Kidney epithelial cell (primary cell): ENCODE results near the gene KATNB1. TPM values are rescaled to one million over a fixed set of nuclear protein-coding genes. Genes with fewer than 3 reads are reported as not detected.
A peak's percentile ranks its signal among the peaks of the same experiment; 100 is the strongest.
"Not testable (repeated sequence)": the region's sequence is repeated elsewhere in the genome, so short reads cannot be mapped to it uniquely, and the experiment has no call there.

Experiments used
- DNase-seq: peaks from one replicate; pipeline ENCODE4 v3.0.0-alpha.2; 2010; ENCODE audit warnings: low read depth
- H3K27me3 ChIP-seq: 2 replicates; pipeline ENCODE4 v1.6.0; 2011; ENCODE audit warnings: low read length; ENCODE audit not compliant: control insufficient read depth, insufficient read depth
- H3K36me3 ChIP-seq: 2 replicates; pipeline ENCODE4 v1.5.1; 2011; ENCODE audit warnings: low read length; ENCODE audit not compliant: control insufficient read depth, insufficient read depth
- H3K4me3 ChIP-seq: 2 replicates; pipeline ENCODE4 v1.5.1; 2011; ENCODE audit warnings: low read depth, mild to moderate bottlenecking, control low read depth, low read length
- total RNA-seq: library from RNA; depleted of rRNA; stranded (reverse); fragments of >200 nt; gene quantifications from 2 replicates; pipeline ENCODE4 v1.2.3, GENCODE V29; 2015
- TF ChIP-seq, protein P1 (sequence below): IDR thresholded peaks from 2 replicates; pipeline ENCODE4 v1.5.1; 2011; ENCODE audit warnings: mild to moderate bottlenecking, moderate library complexity, low read length, control low read depth, inconsistent platforms; ENCODE audit not compliant: insufficient read depth, poor library complexity, severe bottlenecking

The KATNB1 gene
- total RNA-seq, 1 donor from 2014 or later = 26.3 TPM

- Histone ChIP-seq H3K27me3 (peaks cover 14% of the 10 kb centered on the region), H3K4me3 (no peak overlapping the region), H3K36me3 (no peaks in the 10 kb centered on the region)
- no peak for DNase-seq
- TF ChIP-seq, protein P1, sequence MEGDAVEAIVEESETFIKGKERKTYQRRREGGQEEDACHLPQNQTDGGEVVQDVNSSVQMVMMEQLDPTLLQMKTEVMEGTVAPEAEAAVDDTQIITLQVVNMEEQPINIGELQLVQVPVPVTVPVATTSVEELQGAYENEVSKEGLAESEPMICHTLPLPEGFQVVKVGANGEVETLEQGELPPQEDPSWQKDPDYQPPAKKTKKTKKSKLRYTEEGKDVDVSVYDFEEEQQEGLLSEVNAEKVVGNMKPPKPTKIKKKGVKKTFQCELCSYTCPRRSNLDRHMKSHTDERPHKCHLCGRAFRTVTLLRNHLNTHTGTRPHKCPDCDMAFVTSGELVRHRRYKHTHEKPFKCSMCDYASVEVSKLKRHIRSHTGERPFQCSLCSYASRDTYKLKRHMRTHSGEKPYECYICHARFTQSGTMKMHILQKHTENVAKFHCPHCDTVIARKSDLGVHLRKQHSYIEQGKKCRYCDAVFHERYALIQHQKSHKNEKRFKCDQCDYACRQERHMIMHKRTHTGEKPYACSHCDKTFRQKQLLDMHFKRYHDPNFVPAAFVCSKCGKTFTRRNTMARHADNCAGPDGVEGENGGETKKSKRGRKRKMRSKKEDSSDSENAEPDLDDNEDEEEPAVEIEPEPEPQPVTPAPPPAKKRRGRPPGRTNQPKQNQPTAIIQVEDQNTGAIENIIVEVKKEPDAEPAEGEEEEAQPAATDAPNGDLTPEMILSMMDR = no peak
Measured at GRCh38 chr16:57709663-57710062, 25.9 kb upstream of the KATNB1 start.

DNA sequence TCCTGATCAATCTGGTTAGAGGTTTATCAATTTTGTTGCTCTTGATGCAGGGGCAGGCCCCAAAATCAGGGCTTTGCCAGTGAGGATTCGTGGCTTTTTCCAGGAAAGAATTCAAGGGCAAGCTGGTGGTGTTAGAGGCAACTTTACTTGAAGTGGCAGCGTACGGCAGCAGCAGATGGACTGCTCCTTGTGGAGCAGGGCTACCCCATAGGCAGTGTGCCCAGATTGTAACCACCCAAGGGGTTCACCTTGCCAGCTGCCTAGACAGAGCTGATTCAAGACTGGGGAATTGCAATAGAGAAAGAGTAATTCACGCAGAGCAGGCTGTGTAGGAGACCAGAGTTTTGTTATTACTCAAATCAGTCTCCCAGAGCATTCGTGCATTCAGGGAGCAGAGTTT, 24.2 kb upstream of the KATNB1 start:
- peaks cover 14% of the 10 kb centered on the region for H3K27me3 ChIP-seq
- no peak for DNase-seq
- H3K4me3 ChIP-seq = no peak overlapping the region
- H3K36me3 ChIP-seq = no peaks in the 10 kb centered on the region
- TF ChIP-seq, protein P1 = no peak

DNA sequence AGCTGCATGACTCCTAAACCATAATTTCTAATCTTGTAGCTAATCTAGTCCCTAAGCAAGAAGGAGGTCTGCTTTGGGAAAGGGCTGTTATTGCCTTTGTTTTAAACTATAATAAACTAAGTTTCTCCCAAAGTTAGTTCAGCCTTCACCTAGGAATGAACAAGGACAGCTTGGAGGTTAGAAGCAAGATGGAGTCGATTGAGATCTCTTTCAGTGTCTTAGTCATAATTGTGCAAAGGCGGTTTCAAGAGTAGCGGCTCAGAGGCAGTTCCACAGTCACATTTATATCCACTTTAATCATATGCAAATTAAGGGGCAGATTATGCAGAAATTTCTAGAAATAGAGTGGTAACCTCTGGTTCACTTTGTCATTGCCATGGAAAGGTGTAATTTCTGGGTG, 23.6 kb upstream of the KATNB1 start:
- TF ChIP-seq, protein P1 = no peak
- H3K4me3 ChIP-seq = no peak overlapping the region
- H3K36me3 ChIP-seq = no peaks in the 10 kb centered on the region
- peaks cover 14% of the 10 kb centered on the region for H3K27me3 ChIP-seq
- no peak for DNase-seq

DNA sequence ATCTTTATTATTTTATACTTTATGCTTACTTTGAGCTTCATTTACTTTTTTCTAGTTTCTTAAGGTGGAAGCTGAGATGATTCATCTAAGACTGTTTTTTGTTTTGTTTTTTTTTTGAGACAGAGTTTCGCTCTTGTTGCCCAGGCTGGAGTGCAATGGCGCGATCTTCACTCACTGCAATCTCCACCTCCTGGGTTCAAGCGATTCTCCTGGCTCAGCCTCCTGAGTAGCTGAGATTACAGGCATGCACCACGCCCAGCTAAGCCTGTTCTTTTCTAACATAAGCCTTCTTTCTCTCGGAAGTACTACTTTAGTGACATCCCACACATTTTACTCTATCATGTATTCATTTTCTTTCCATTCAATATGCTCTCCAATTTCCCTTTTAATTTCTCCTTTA, 23.0 kb upstream of the KATNB1 start:
- H3K27me3 ChIP-seq = peaks cover 14% of the 10 kb centered on the region
- not testable (repeated sequence) for H3K4me3 ChIP-seq, DNase-seq, H3K36me3 ChIP-seq

DNA sequence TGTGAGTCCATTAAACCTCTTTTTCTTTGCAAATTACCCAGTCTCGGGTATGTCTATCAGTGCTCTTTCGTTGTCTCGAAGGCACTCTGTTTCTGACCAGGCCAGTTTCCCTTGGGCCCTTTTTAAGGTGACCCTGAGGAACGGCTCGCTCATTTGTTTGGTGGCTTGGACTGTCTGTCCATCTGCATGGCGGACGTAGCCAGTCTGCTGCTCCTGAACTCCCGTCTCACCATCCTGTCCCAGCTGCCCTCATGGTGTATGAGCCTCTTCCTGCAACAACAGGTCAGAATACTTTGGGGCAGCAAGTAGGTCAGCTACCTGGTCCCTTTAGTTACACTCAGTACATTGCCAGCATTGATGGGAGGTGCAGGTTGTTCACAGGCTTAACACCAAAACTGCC, 22.0 kb upstream of the KATNB1 start:
- TF ChIP-seq, protein P1 = no peak
- Histone ChIP-seq H3K36me3 (no peaks in the 10 kb centered on the region), H3K4me3 (no peak overlapping the region), H3K27me3 (peaks cover 17% of the 10 kb centered on the region)
- no peak for DNase-seq

- Histone ChIP-seq H3K27me3 (peaks cover 17% of the 10 kb centered on the region), H3K36me3 (no peaks in the 10 kb centered on the region), H3K4me3 (no peak overlapping the region)
- TF ChIP-seq, protein P1 = no peak
- no peak for DNase-seq
Measured at GRCh38 chr16:57714047-57714446, 21.5 kb upstream of the KATNB1 start.

DNA sequence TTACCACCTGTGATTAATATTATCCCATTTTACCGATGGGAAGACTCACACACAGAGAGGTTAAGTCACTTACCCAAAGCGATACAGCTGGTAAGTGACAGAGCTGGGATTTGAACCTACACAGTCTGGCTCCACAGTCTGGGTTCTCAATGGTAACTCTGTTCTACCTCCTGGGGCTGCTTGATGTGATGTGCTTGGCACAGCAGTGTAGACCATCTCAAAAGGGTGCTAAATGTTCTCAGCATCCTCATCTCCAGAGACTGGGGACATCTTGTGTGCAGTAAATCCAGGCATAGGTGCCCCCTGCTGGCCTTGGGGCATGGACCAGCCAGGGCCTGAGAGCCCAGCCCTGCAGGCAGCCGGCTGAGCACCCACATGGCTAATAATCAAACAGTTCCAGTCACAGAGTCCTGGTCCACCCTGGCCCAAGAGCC, 15.4 kb upstream of the KATNB1 start:
- TF ChIP-seq, protein P1 = peak; percentile 79
- DNase-seq = no peak
- Histone ChIP-seq H3K27me3 (peaks cover 10% of the 10 kb centered on the region), H3K36me3 (no peaks in the 10 kb centered on the region), H3K4me3 (no peak overlapping the region)
